K562 (cell line): ENCODE results near the gene AMOTL1. TPM values are rescaled to one million over a fixed set of nuclear protein-coding genes. Genes with fewer than 3 reads are reported as not detected.

ENCODE experiments used
- ATAC-seq: fragments of 200-7000 bp; cut with Tn5 transposase; 3 replicates; pipeline ENCODE4 v1.9.1; 2020; ENCODE audit warnings: moderate library complexity
- BruUV-seq: library from RNA; stranded (reverse); fragments of 400-500 nt; replicated peaks from 2 replicates; lab custom pipeline; 2021; lab: Mats Ljungman, UMichigan
- CTCF ChIA-PET: fragments of 300-600 bp; formaldehyde crosslinking; extraction: SDS; loops from one replicate; lab custom pipeline; 2021; ENCODE audit warnings: low intra/inter-chr PET ratio; lab: Yijun Ruan, JAX
- POLR2A ChIA-PET: fragments of 300-600, 350-650 bp; sonication (Branson Sonifier 250); formaldehyde crosslinking; extraction: SDS; loops from one replicate; lab custom pipeline; 2021; ENCODE audit warnings: antibody characterized with exemption, inconsistent platforms; lab: Yijun Ruan, JAX
- DNase-seq, 4 experiments: peaks; one replicate each; pipeline versions ENCODE4 v3.0.0 to v3.0.0-alpha.2; 2011 to 2018; ENCODE audit warnings: low spot score in 3 of 4, mixed read lengths in 3 of 4; ENCODE audit errors: extremely low read depth in 1 of 4
- FAIRE-seq: peaks from 2 replicates; lab custom pipeline; 2011; peaks lifted over from hg19 to GRCh38; lab: Jason Lieb, UNC
- H2AFZ ChIP-seq: 2 replicates; pipeline ENCODE4 v1.6.0; 2011; ENCODE audit warnings: low read depth, low read length, control low read depth, inconsistent platforms
- H3K27ac ChIP-seq: fragments of 200-600 bp; 3 replicates; pipeline ENCODE4 v1.8.0; 2011; ENCODE audit warnings: low read depth, mild to moderate bottlenecking, control low read depth, inconsistent platforms, low read length, moderate library complexity, mixed read lengths; ENCODE audit errors: extremely low read depth
- H3K27me3 ChIP-seq, 2 experiments: fragments of 300-600 bp in 1 of 2; 2 replicates in 1 of 2; 3 replicates in 1 of 2; pipeline versions ENCODE4 v1.6.0 to v1.8.0; 2011; ENCODE audit warnings: inconsistent platforms in 2 of 2, low read length in 2 of 2, mild to moderate bottlenecking in 1 of 2, mixed read lengths in 1 of 2, moderate library complexity in 1 of 2; ENCODE audit not compliant: control insufficient read depth in 2 of 2, insufficient read depth in 2 of 2
- H3K36me3 ChIP-seq: fragments of 300-600 bp; 3 replicates; pipeline ENCODE4 v1.8.0; 2011; ENCODE audit warnings: mild to moderate bottlenecking, low read length, inconsistent platforms; ENCODE audit not compliant: control insufficient read depth, insufficient read depth
- H3K4me1 ChIP-seq, 2 experiments: fragments of 200-600 bp in 1 of 2; replicated peaks in 1 of 2; 2 replicates in 1 of 2; 3 replicates in 1 of 2; pipeline versions ENCODE4 v1.5.1 to v1.8.0; 2011; ENCODE audit warnings: inconsistent platforms in 2 of 2, low read length in 2 of 2, mild to moderate bottlenecking in 1 of 2, mixed read lengths in 1 of 2, moderate library complexity in 1 of 2; ENCODE audit not compliant: control insufficient read depth in 2 of 2, insufficient read depth in 2 of 2
- H3K4me2 ChIP-seq: 2 replicates; pipeline ENCODE4 v1.6.1; 2011; ENCODE audit warnings: low read length, control low read depth, inconsistent platforms, mixed read lengths; ENCODE audit not compliant: insufficient read depth
- H3K4me3 ChIP-seq: fragments of 200-600 bp; sonication (generic), shearing (Covaris generic); 2 replicates; pipeline ENCODE4 v1.5.1; 2016; ENCODE audit warnings: control low read depth, inconsistent platforms
- H3K79me2 ChIP-seq: fragments of 200-600 bp; 3 replicates; pipeline ENCODE4 v1.8.0; 2011; ENCODE audit warnings: low read length, inconsistent platforms; ENCODE audit not compliant: control insufficient read depth, insufficient read depth
- H3K9ac ChIP-seq, 2 experiments: 2 replicates each; pipeline versions ENCODE4 v1.6.0 to v1.6.1; 2011; ENCODE audit warnings: low read depth in 2 of 2, low read length in 2 of 2, control low read depth in 1 of 2, inconsistent platforms in 1 of 2, mild to moderate bottlenecking in 1 of 2, mixed read lengths in 1 of 2; ENCODE audit not compliant: insufficient read depth in 1 of 2
- H3K9me1 ChIP-seq: one replicate; pipeline ENCODE4 v1.6.0; 2011; ENCODE audit warnings: inconsistent platforms, mild to moderate bottlenecking, low read length, moderate library complexity; ENCODE audit not compliant: control insufficient read depth, insufficient read depth
- H3K9me3 ChIP-seq: replicated peaks from 2 replicates; pipeline ENCODE4 v1.5.1; 2011; ENCODE audit warnings: low read depth, low read length, inconsistent platforms; ENCODE audit not compliant: control insufficient read depth, insufficient read depth
- H4K20me1 ChIP-seq: replicated peaks from 2 replicates; pipeline ENCODE4 v1.6.1; 2011; ENCODE audit warnings: low read length, inconsistent platforms, mixed read lengths; ENCODE audit not compliant: control insufficient read depth, insufficient read depth
- ATF7 ChIP-seq: fragments of 450-650 bp; IDR thresholded peaks from 2 replicates; pipeline ENCODE4 v1.7.1; 2014; ENCODE audit warnings: mild to moderate bottlenecking, moderate library complexity
- CAMTA2 ChIP-seq: fragments of 250-450 bp; sonication (Bioruptor Pico); conservative IDR thresholded peaks from 2 replicates; pipeline ENCODE4 v1.5.1; 2022
- CBFA2T3 ChIP-seq: fragments of 450-650 bp; IDR thresholded peaks from 2 replicates; pipeline ENCODE4 v1.6.1; 2017
- CBX3 ChIP-seq, 2 experiments: IDR thresholded peaks; 1 replicate in 1 of 2; 2 replicates in 1 of 2; pipeline ENCODE4 v1.6.1; 2012; ENCODE audit warnings: inconsistent platforms in 2 of 2, low read length in 2 of 2, borderline replicate concordance in 1 of 2, control low read depth in 1 of 2
- CBX8 ChIP-seq: fragments of 200-600 bp; sonication (generic); IDR thresholded peaks from 2 replicates; pipeline ENCODE4 v1.6.1; 2012; ENCODE audit warnings: borderline replicate concordance, mixed run types, low read depth, mild to moderate bottlenecking, moderate library complexity, mixed read lengths, low read length, control low read depth, inconsistent platforms; ENCODE audit not compliant: poor library complexity, severe bottlenecking; ENCODE audit errors: extremely low read depth
- CHD1 ChIP-seq: fragments of 200-600 bp; sonication (generic); IDR thresholded peaks from one replicate; pipeline ENCODE4 v1.6.1; 2012; ENCODE audit warnings: mild to moderate bottlenecking, moderate library complexity, low read length, inconsistent platforms
- ETS2 ChIP-seq: IDR thresholded peaks from 2 replicates; pipeline ENCODE4 v1.6.1; 2016; ENCODE audit warnings: borderline replicate concordance, missing genetic modification characterization, mild to moderate bottlenecking, moderate library complexity, missing compliant biosample characterization; ENCODE audit not compliant: poor library complexity, severe bottlenecking
- FOSL1 ChIP-seq: fragments of 200-800 bp; sonication (Bioruptor generic); conservative IDR thresholded peaks from 2 replicates; pipeline ENCODE4 v1.6.1; 2016; ENCODE audit warnings: missing genetic modification characterization, missing compliant biosample characterization
- KDM1A ChIP-seq, 2 experiments: fragments of 450-650 bp; IDR thresholded peaks; 2 replicates each; pipeline ENCODE4 v1.6.1; 2016; ENCODE audit warnings: mild to moderate bottlenecking in 2 of 2
- MECOM ChIP-seq: fragments of 250-450 bp; sonication (Bioruptor Pico); IDR thresholded peaks from 2 replicates; pipeline ENCODE4 v1.8.0; 2022; ENCODE audit warnings: inconsistent platforms
- NBN ChIP-seq: fragments of 450-650 bp; IDR thresholded peaks from 2 replicates; pipeline ENCODE4 v1.6.1; 2016; ENCODE audit warnings: low read depth, mild to moderate bottlenecking
- SOX6 ChIP-seq: fragments of 450-650 bp; IDR thresholded peaks from 2 replicates; pipeline ENCODE4 v1.6.1; 2014; ENCODE audit warnings: mild to moderate bottlenecking
- TBP ChIP-seq: optimal IDR thresholded peaks from 2 replicates; pipeline ENCODE3; 2011; ENCODE audit warnings: low read depth, low read length, improper control_type of control experiment
- ZNF174 ChIP-seq: fragments of 250-450 bp; sonication (Bioruptor Pico); IDR thresholded peaks from 2 replicates; pipeline ENCODE4 v1.4.0; 2020; ENCODE audit warnings: mild to moderate bottlenecking
- ZNF639 ChIP-seq, 2 experiments: fragments of 200-800 bp in 1 of 2; sonication (Bioruptor generic) in 1 of 2; sonication (generic) in 1 of 2; formaldehyde crosslinking in 1 of 2; IDR thresholded peaks in 1 of 2; conservative IDR thresholded peaks in 1 of 2; 2 replicates each; pipeline versions ENCODE4 v1.5.0 to v1.6.1; 2016 to 2020; ENCODE audit warnings: missing compliant biosample characterization in 1 of 2, missing genetic modification characterization in 1 of 2, missing genetic modification reagents in 1 of 2
- WGBS: fragments of 100-300 bp; shearing (Covaris generic); methylation state at CpG from one replicate; pipeline ENCODE4 v1.1.6; 2016; ENCODE audit warnings: low coverage, mixed read lengths; ENCODE audit not compliant: insufficient coverage; ENCODE audit errors: missing lambda C conversion rate; 5-methylcytosine and 5-hydroxymethylcytosine counted together
- in situ Hi-C: fragments of 300-500 bp; cut with MboI; formaldehyde crosslinking; loops from 4 replicates; pipeline ENCODE4 v1.15.0; 2018; ENCODE audit warnings: inconsistent platforms, mixed read lengths
- intact Hi-C: fragments of 100-400 bp; cut with micrococcal nuclease; formaldehyde crosslinking; loops from 2 replicates; pipeline ENCODE4 v1.14.2; 2022
- polyA plus RNA-seq, 8 experiments: library from polyadenylated mRNA; depleted of rRNA in 4 of 8; stranded (reverse) in 5 of 8; unstranded in 3 of 8; fragments of >200 nt; fragmentation: Nextera tagmentation in 2 of 8; fragmentation: Illumina TruSeq in 1 of 8; extraction: Ambion mirVana in 2 of 8; extraction: Trizol in 1 of 8; gene quantifications; 2 replicates each; pipeline versions ENCODE4 v1.2.1 to v1.2.3, GENCODE V29; 2011 to 2014; ENCODE audit warnings: inconsistent platforms in 1 of 8, missing spikeins in 1 of 8
- total RNA-seq, 7 experiments: library from RNA; depleted of rRNA in 6 of 7; stranded (reverse); fragments of >200 nt in 6 of 7; fragmentation: Illumina TruSeq in 2 of 7; extraction: Trizol in 2 of 7; gene quantifications; 2 replicates each; pipeline versions ENCODE4 v1.2.1 to v1.2.3, GENCODE V29; 2011 to 2021; ENCODE audit warnings: low replicate concordance in 1 of 7

Gene AMOTL1
- total and polyA plus RNA-seq, 9 of the 15 experiments (the other 6 are each of a cell fraction or from before 2014, with no cell fraction given): 4.0 to 35.4 (median 14.0) TPM

GRCh38 chr11:94791216-94791889, 23.2 kb downstream of the AMOTL1 start:
- H3K9me1 ChIP-seq: no peaks in the 10 kb centered on the region
- no peak overlapping the region for H3K27ac ChIP-seq
- H3K4me1 ChIP-seq: peaks cover 0 to 53% of the 10 kb centered on the region in 2 experiments; a peak in 3 of 5 replicates
- no peak overlapping the region for H2AFZ ChIP-seq
- in situ Hi-C loops (no loop called here), intact Hi-C loops (no loop called here)
- ATAC-seq: no peak
- peaks cover 4% of the 10 kb centered on the region; the same call in 1 of the 3 replicates for H3K36me3 ChIP-seq
- H3K79me2 ChIP-seq: peaks cover 88% of the 10 kb centered on the region
- no peak for TF ChIP-seq CHD1
- TF ChIP-seq TBP: no peak
- TF ChIP-seq FOSL1 (tag): peak; percentile 29; the same call in 1 of the 2 replicates
- no peak for TF ChIP-seq NBN
- no peak for TF ChIP-seq ZNF174 (CRISPR knock-in tag)
- TF ChIP-seq MECOM (CRISPR knock-in tag): no peak
- TF ChIP-seq CBX3 (IDR thresholded peaks at IDR 0.05; ENCODE audit: borderline replicate concordance in 1 of 2, low read length in 2 of 2): no peak
- TF ChIP-seq CBFA2T3: 0 out of 2 replicates have a peak, but pooled peaks have one; percentile 13
- no peak for TF ChIP-seq SOX6
- no peak for TF ChIP-seq ZNF639 (CRISPR knock-in tag; conservative IDR thresholded peaks at IDR 0.05 in 1 of 2, IDR thresholded peaks at IDR 0.05 in 1 of 2)
- no peak for TF ChIP-seq KDM1A (IDR thresholded peaks at IDR 0.05)
- no peak for TF ChIP-seq CAMTA2
- no peak for TF ChIP-seq CBX8
- no peak for TF ChIP-seq ATF7
- no peak for TF ChIP-seq ETS2 (tag)
- H4K20me1 ChIP-seq: no peaks in the 10 kb centered on the region; the same call in 1 of the 2 replicates
- CTCF ChIA-PET: no interaction called here
- 18% methylated on average over 3 of the region's 3 CpGs for WGBS
- BruUV-seq: no TSS peak
- no peak overlapping the region for H3K9ac ChIP-seq
- peak in 1 of 4 experiments; percentile 41 for DNase-seq
- POLR2A ChIA-PET: interaction anchor here (0.6 kb wide), 1 partner anchor 68 kb away, joined by 3 read pairs; no protein-coding TSS in a partner anchor
- no peaks in the 10 kb centered on the region for H3K9me3 ChIP-seq
- no peaks in the 10 kb centered on the region for H3K27me3 ChIP-seq
- no peak overlapping the region for H3K4me3 ChIP-seq
- FAIRE-seq: peak; percentile 26
- no peak overlapping the region for H3K4me2 ChIP-seq
